ENCODE data around the gene CPPED1.
"Not testable (repeated sequence)": the region's sequence is repeated elsewhere in the genome, so short reads cannot be mapped to it uniquely, and the experiment has no call there.

CPPED1 gene

DNA sequence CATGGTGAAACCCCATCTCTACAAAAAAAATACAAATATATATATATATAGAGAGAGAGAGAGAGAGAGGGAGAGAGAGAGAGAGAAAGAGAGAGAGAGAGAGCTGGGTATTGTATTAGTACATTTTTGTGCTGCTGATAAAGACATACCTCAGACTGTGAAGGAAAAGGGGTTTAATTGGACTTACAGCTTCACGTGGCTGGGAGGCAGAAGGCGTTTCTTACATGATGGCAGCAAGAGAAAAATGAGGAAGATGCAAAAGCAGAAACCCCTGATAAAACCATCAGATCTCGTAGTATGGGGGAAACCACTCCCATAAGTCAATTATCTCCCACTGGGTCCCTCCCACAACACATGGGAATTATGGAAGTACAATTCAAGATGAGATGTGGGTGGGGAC is 37.5 kb downstream of the CPPED1 start:
- not testable (repeated sequence) for H3K27me3 ChIP-seq (ENCODE audit: low read depth, low read length); H3K27ac ChIP-seq (ENCODE audit: low read length); H3K4me3 ChIP-seq (ENCODE audit: low read depth in 1 of 2, low read length in 2 of 2); H3K4me1 ChIP-seq (ENCODE audit: control insufficient read depth in 1 of 2, insufficient read depth in 2 of 2, low read length in 2 of 2); H3K9me3 ChIP-seq (ENCODE audit: control insufficient read depth in 1 of 2, low read length in 2 of 2); H3K36me3 ChIP-seq (ENCODE audit: control insufficient read depth in 1 of 2, insufficient read depth in 2 of 2, low read length in 2 of 2)

DNA sequence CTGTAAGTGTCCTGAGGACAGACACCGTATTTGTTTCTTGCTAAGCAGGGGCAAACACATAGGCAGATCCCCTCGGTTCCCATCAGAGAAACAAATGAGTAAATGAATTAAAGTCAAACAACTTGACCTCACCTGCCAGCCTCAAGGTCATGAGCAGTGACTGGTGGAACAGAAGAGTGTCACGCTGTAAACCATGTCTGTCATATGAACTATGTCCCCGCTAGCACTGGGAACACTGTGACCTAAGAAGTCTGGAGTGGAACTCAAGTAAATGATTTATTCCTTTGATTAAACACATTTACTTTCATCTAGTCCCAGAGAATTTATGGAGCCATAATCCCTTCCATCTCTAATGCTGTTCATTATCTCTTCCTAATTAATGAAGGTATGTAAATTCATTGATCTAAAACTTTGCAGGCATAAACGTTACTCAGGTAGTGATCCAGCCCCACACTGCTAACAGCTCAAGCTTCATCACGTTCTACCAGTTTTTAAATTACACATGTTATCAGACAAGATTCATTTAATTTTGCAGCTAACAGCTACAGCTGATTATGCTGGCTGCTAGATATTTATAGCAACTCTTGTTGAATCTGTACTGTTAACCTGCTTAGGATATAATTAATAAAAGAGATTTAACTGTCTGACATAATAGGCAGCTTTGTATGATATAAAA is 38.7 kb downstream of the CPPED1 start:
- no peaks in the 10 kb centered on the region for H3K36me3 ChIP-seq (ENCODE audit: control insufficient read depth in 1 of 2, insufficient read depth in 2 of 2, low read length in 2 of 2)
- H3K27me3 ChIP-seq (ENCODE audit: low read depth, low read length): no peaks in the 10 kb centered on the region
- H3K4me3 ChIP-seq (ENCODE audit: low read depth in 1 of 2, low read length in 2 of 2): no peak overlapping the region
- no peaks in the 10 kb centered on the region for H3K9me3 ChIP-seq (ENCODE audit: control insufficient read depth in 1 of 2, low read length in 2 of 2)
- H3K4me1 ChIP-seq (ENCODE audit: control insufficient read depth in 1 of 2, insufficient read depth in 2 of 2, low read length in 2 of 2): no peaks in the 10 kb centered on the region
- H3K27ac ChIP-seq (ENCODE audit: low read length): no peak overlapping the region

DNA sequence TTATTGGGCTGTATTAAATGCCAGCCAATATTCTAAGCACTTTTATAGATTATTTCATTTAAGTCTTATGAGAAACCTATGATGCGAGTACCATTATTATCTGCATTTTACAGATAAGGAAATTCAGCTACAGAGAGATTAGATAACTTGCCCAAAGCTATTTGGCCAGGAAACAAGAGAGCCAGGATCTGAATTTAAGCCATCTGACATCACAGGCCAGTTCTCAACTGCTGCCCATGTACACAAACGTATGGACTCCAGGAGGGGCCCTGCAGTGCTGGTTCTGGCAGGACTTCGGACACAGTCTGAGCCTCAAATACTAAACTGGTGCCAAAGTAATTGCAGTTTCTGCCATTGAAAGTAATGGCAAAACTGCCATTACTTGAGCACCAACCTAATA is 40.2 kb downstream of the CPPED1 start:
- Histone ChIP-seq H3K4me3 (ENCODE audit: low read depth in 1 of 2, low read length in 2 of 2) (no peak overlapping the region), H3K4me1 (ENCODE audit: control insufficient read depth in 1 of 2, insufficient read depth in 2 of 2, low read length in 2 of 2) (peaks cover 0 to under 1% of the 10 kb centered on the region in 2 donors), H3K9me3 (ENCODE audit: control insufficient read depth in 1 of 2, low read length in 2 of 2) (no peaks in the 10 kb centered on the region), H3K36me3 (ENCODE audit: control insufficient read depth in 1 of 2, insufficient read depth in 2 of 2, low read length in 2 of 2) (no peaks in the 10 kb centered on the region), H3K27me3 (ENCODE audit: low read depth, low read length) (no peaks in the 10 kb centered on the region), H3K27ac (ENCODE audit: low read length) (no peak overlapping the region)

DNA sequence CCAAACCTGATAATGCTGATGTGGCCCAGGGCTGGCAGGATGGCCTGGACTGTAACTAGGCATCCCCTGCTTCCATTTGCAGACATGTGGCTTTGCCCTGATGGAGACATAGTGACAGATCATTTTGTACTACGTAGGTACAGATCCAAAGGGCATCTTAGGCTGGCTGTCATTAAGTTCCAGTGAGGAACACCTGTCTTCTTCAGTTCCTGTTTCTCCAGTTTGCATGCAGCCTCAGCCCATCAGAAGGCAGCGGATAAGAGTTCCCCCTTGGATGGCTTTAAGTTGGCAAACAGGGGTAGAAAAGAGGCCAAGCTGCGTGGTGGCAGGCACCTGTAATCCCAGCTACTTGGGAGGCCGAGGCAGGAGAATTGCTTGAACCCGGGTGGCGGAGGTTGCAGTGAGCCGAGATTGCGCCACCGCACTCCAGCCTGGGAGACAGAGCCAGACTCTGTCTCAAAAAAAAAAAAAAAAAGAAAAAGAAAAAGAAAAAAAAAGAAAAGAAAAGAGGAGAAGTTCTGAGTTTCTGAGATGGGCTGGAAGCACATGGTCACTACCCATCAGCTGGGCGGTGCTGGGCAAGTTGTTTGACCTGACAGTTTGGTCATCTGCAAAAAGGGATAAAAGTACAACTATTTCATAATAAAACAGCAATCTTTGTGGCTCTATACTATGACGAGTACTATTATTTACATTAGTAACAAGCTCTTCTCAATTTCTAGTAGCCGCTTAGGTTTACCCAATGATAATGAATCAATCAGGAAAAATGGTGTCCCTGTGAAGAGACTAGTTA is 42.7 kb downstream of the CPPED1 start:
- H3K36me3 ChIP-seq (ENCODE audit: control insufficient read depth in 1 of 2, insufficient read depth in 2 of 2, low read length in 2 of 2): no peaks in the 10 kb centered on the region
- no peak overlapping the region for H3K4me3 ChIP-seq (ENCODE audit: low read depth in 1 of 2, low read length in 2 of 2)
- no peaks in the 10 kb centered on the region for H3K9me3 ChIP-seq (ENCODE audit: control insufficient read depth in 1 of 2, low read length in 2 of 2)
- H3K27me3 ChIP-seq (ENCODE audit: low read depth, low read length): no peaks in the 10 kb centered on the region
- no peak overlapping the region for H3K27ac ChIP-seq (ENCODE audit: low read length)
- H3K4me1 ChIP-seq (ENCODE audit: control insufficient read depth in 1 of 2, insufficient read depth in 2 of 2, low read length in 2 of 2): peaks cover 0 to 5% of the 10 kb centered on the region in 2 donors

DNA sequence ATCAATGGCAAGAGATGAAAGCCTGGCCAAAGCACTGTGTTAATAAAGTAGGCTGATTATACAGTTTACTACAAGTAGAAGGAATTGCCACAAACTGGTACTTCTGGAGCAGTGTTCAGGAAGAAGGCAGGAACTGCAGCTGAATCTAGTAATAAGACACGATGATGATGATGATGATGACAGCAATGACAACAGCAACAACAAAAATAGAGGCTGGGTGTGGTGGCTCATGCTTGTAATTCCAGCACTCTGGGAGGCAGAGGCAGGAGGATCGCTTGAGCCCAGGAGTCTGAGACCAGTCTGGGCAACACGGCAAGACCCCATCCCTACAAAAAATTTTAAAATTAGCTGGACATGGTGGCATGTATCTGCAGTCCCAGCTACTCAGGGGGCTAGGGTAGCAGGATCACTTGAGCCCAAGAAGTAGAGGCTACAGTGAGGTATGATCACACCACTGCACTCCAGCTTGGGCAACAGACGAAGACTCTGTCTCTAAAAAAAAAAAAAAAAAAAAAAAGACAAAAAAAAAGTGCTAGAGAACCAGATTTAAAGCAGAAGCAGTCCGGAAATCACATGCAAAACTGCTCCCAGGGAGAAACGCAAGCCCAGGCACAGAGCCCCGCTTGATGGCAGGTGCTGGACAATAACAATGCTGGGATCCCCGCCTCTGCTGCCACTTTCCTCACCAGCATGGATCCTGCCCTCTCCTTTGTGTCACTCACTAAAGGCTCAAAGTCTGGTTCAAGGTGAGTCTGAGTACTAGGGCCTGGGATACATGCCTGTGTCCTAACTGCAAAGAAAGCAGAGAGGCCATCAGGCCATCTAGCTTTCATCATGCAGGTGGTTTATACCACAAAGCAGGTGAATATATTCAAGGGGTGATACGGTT is 44.8 kb downstream of the CPPED1 start:
- H3K36me3 ChIP-seq (ENCODE audit: control insufficient read depth in 1 of 2, insufficient read depth in 2 of 2, low read length in 2 of 2): no peaks in the 10 kb centered on the region
- peaks cover 0 to 5% of the 10 kb centered on the region in 2 donors for H3K4me1 ChIP-seq (ENCODE audit: control insufficient read depth in 1 of 2, insufficient read depth in 2 of 2, low read length in 2 of 2)
- H3K27me3 ChIP-seq (ENCODE audit: low read depth, low read length): no peaks in the 10 kb centered on the region
- no peak overlapping the region for H3K4me3 ChIP-seq (ENCODE audit: low read depth in 1 of 2, low read length in 2 of 2)
- no peaks in the 10 kb centered on the region for H3K9me3 ChIP-seq (ENCODE audit: control insufficient read depth in 1 of 2, low read length in 2 of 2)
- H3K27ac ChIP-seq (ENCODE audit: low read length): no peak overlapping the region

DNA sequence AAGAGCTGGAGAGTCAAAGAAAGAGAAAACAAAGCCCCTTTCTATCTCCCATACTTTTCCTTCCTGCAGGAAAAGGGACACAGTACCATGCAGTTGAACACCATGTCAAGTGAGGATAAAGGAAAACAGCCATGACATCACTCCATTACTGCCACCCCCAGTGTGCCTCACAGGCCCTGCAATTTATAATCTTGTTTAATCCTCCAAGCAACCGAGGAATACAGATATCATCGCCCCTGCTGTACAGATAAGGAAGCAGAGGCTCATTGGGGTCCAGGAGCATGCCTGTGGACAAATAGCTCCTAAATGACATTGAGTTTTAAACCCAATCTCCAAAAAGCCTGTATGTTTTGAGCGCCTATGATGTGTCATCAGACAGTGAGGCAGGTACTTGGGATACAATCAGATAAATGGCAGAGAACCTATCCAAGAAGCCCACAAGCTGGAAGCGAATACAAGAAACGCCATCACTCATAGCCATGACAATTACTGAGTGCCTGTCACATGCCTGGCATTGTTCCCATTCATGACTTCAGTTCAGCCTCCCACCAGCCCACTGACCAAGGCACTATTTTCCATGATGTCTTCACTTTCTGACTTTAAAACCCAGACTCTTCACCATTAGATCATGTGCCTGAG is 45.5 kb downstream of the CPPED1 start:
- peaks cover 0 to 5% of the 10 kb centered on the region in 2 donors for H3K4me1 ChIP-seq (ENCODE audit: control insufficient read depth in 1 of 2, insufficient read depth in 2 of 2, low read length in 2 of 2)
- no peaks in the 10 kb centered on the region for H3K9me3 ChIP-seq (ENCODE audit: control insufficient read depth in 1 of 2, low read length in 2 of 2)
- no peak overlapping the region for H3K4me3 ChIP-seq (ENCODE audit: low read depth in 1 of 2, low read length in 2 of 2)
- no peak overlapping the region for H3K27ac ChIP-seq (ENCODE audit: low read length)
- H3K27me3 ChIP-seq (ENCODE audit: low read depth, low read length): no peaks in the 10 kb centered on the region
- H3K36me3 ChIP-seq (ENCODE audit: control insufficient read depth in 1 of 2, insufficient read depth in 2 of 2, low read length in 2 of 2): no peaks in the 10 kb centered on the region

DNA sequence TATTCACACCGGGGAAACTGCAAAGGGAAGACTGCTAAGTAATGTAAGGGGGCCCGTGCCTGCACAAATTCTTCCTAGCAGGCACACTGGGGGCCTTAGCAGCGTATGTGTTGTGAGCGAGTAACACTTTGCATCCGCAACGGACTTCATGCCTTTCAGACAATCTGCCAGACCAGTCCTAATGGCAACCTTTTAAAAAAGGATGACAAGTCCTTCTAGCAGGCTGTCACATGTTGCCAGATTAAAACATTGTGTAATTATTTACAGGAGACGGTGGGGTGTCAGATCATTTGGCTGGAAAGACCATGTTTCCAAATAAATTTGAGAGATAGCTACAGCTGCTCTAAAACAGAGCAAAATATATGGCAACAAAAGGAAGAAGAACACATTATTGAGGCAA is 46.1 kb downstream of the CPPED1 start:
- Histone ChIP-seq H3K4me3 (ENCODE audit: low read depth in 1 of 2, low read length in 2 of 2) (no peak overlapping the region), H3K36me3 (ENCODE audit: control insufficient read depth in 1 of 2, insufficient read depth in 2 of 2, low read length in 2 of 2) (no peaks in the 10 kb centered on the region), H3K4me1 (ENCODE audit: control insufficient read depth in 1 of 2, insufficient read depth in 2 of 2, low read length in 2 of 2) (peaks cover 0 to 5% of the 10 kb centered on the region in 2 donors), H3K9me3 (ENCODE audit: control insufficient read depth in 1 of 2, low read length in 2 of 2) (no peaks in the 10 kb centered on the region), H3K27me3 (ENCODE audit: low read depth, low read length) (no peaks in the 10 kb centered on the region), H3K27ac (ENCODE audit: low read length) (no peak overlapping the region)

DNA sequence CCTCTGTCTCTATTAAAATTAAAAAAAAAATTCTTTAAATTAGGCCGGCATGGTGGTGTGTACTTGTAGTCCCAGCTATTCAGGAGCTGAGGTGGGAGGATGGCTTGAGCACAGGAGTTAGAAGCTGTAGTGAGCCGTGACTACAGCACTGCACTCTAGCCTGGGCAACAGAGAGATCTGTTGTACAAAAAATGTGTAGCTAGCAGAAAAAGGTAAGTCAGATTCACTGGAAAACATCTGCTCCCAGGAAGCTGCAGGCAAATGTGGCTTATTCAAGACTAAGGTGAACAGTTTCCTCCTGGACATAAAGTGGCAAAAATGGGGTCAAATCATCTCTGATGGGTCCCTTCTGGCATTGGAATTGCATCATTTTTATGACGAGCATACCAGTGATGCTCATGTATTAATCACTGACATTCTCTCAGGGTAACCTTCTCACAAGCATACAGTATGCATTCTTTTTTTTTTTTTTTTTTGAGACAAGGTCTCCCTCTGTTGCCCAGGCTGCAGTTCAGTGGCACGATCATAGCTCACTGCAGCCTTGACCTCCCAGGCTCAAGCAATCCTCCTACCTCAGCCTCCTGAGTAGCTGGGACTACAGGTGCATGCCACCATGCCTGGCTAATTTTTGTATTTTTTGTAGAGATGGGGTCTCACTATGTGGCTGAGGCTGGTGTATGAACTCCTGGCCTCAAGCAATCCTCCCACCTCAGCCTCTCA is 48.7 kb downstream of the CPPED1 start:
- Histone ChIP-seq H3K9me3 (ENCODE audit: control insufficient read depth in 1 of 2, low read length in 2 of 2) (no peaks in the 10 kb centered on the region), H3K27me3 (ENCODE audit: low read depth, low read length) (no peaks in the 10 kb centered on the region), H3K4me3 (ENCODE audit: low read depth in 1 of 2, low read length in 2 of 2) (no peak overlapping the region), H3K4me1 (ENCODE audit: control insufficient read depth in 1 of 2, insufficient read depth in 2 of 2, low read length in 2 of 2) (peaks cover 0 to 5% of the 10 kb centered on the region in 2 donors), H3K36me3 (ENCODE audit: control insufficient read depth in 1 of 2, insufficient read depth in 2 of 2, low read length in 2 of 2) (no peaks in the 10 kb centered on the region), H3K27ac (ENCODE audit: low read length) (no peak overlapping the region)

DNA sequence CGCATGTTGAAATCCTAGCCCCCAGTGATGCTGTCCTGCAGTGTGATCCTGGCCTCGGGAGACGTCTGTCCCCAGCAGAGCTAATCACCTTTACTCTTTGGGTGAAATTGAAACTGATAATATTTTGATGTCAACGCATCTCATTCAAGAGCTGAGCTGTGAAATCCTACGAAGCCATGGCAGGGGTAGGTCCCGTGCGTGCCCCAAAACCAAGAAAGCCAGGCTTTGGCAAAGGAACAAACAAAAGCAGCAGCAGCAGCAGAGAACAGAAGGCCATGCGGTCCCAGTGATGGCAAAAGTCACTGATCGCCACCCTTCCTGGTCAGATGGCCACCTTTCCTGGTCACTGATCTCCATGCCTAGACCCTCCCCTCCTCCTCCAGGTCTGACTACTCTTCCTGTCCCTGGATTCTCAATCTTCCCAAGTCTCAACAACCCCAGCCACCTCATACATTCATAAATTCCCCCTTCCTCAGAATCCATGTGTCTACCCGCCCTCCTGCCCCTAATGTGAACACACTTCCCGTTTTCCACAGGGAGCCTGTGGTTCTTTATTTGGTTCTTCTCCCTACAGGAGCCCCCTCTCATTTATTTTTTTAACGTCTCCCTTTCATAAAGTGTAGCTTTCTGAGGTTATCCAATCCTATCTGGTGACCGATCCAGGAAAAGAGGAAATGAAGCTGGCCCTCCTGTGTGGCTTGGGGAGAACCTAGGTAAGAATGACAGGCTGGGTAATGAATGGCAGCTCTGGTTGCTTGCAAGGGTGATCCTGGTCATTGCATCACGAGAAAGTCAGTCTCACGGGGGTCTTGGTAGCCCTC is 50.3 kb downstream of the CPPED1 start:
- H3K27me3 ChIP-seq (ENCODE audit: low read depth, low read length): no peaks in the 10 kb centered on the region
- no peak overlapping the region for H3K27ac ChIP-seq (ENCODE audit: low read length)
- no peaks in the 10 kb centered on the region for H3K9me3 ChIP-seq (ENCODE audit: control insufficient read depth in 1 of 2, low read length in 2 of 2)
- no peak overlapping the region for H3K4me3 ChIP-seq (ENCODE audit: low read depth in 1 of 2, low read length in 2 of 2)
- H3K36me3 ChIP-seq (ENCODE audit: control insufficient read depth in 1 of 2, insufficient read depth in 2 of 2, low read length in 2 of 2): no peaks in the 10 kb centered on the region
- peaks cover 0 to 3% of the 10 kb centered on the region in 2 donors for H3K4me1 ChIP-seq (ENCODE audit: control insufficient read depth in 1 of 2, insufficient read depth in 2 of 2, low read length in 2 of 2)

DNA sequence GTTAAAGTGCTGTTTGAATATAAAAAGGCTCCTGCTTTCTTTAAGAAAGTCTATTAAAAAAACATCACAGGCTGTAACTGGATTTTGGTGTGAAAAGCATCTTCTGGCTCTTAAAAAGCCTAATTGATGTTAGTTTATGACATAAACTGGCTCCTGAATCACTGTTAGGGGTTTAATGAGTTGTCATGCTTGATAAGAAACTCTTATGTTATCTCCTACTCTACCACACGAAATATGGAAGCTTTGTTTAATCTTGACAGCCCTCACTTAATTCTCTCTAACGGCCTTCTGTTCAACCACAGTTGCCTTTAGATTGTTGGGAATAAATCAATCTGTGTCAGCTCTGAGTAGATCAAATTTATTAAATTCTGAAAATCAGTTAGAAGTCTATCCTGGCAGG is 51.5 kb downstream of the CPPED1 start:
- H3K36me3 ChIP-seq (ENCODE audit: control insufficient read depth in 1 of 2, insufficient read depth in 2 of 2, low read length in 2 of 2): no peaks in the 10 kb centered on the region
- H3K4me3 ChIP-seq (ENCODE audit: low read depth in 1 of 2, low read length in 2 of 2): no peak overlapping the region
- H3K4me1 ChIP-seq (ENCODE audit: control insufficient read depth in 1 of 2, insufficient read depth in 2 of 2, low read length in 2 of 2): no peaks in the 10 kb centered on the region
- no peaks in the 10 kb centered on the region for H3K9me3 ChIP-seq (ENCODE audit: control insufficient read depth in 1 of 2, low read length in 2 of 2)
- no peaks in the 10 kb centered on the region for H3K27me3 ChIP-seq (ENCODE audit: low read depth, low read length)
- no peak overlapping the region for H3K27ac ChIP-seq (ENCODE audit: low read length)

All from muscle layer of duodenum (tissue), 2 donors.